Adipocyte (in vitro differentiated cells): ENCODE data around the gene SLC5A11.
"Not testable (repeated sequence)": the region's sequence is repeated elsewhere in the genome, so short reads cannot be mapped to it uniquely, and the experiment has no call there.

ENCODE experiments used
- DNase-seq: peaks from one replicate; pipeline ENCODE4 v3.0.0-alpha.2; 2015; ENCODE audit warnings: low read depth
- H3K27me3 ChIP-seq: replicated peaks from 2 replicates; pipeline ENCODE4 v1.7.0; 2013; ENCODE audit warnings: mild to moderate bottlenecking, low read length, moderate library complexity; ENCODE audit not compliant: control insufficient read depth, insufficient read depth
- H3K36me3 ChIP-seq: 2 replicates; pipeline ENCODE4 v1.7.0; 2013; ENCODE audit warnings: low read length, mild to moderate bottlenecking, moderate library complexity; ENCODE audit not compliant: control insufficient read depth, insufficient read depth, severe bottlenecking
- H3K4me1 ChIP-seq: 2 replicates; pipeline ENCODE4 v1.7.0; 2013; ENCODE audit warnings: mild to moderate bottlenecking, low read length, moderate library complexity; ENCODE audit not compliant: control insufficient read depth, insufficient read depth
- H3K4me3 ChIP-seq: 2 replicates; pipeline ENCODE4 v1.7.0; 2013; ENCODE audit warnings: mild to moderate bottlenecking, low read length, moderate library complexity
- H3K9ac ChIP-seq: 2 replicates; pipeline ENCODE4 v1.7.0; 2013; ENCODE audit warnings: mild to moderate bottlenecking, low read length, moderate library complexity
- H3K9me3 ChIP-seq: 2 replicates; pipeline ENCODE4 v1.7.0; 2013; ENCODE audit warnings: mild to moderate bottlenecking, low read length, moderate library complexity; ENCODE audit not compliant: control insufficient read depth

SLC5A11 gene

DNA sequence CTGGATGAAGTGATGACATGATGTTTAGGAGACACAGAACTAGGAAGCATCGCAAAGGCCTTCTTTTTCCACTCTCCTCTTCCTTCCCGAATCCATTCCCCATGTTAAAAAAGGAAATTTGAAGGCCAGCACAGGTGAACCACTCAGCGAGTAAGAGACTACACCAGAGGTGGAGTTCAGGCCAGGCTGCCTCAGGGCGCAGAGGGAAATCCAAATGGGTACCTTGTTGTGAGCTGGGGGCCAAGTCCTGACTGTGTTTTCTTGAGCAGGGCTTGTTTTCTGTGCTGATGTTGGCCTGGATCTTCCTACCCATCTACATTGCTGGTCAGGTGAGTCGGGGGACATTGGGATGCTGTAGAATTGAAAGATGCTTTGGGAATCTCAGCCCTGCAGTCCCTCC, 26.1 kb downstream of the SLC5A11 start:
- no peak for DNase-seq
- H3K4me3 ChIP-seq = no peak overlapping the region
- no peaks in the 10 kb centered on the region for H3K36me3 ChIP-seq
- no peaks in the 10 kb centered on the region for H3K4me1 ChIP-seq
- H3K27me3 ChIP-seq = peaks cover 23% of the 10 kb centered on the region
- H3K9ac ChIP-seq = no peak overlapping the region
- H3K9me3 ChIP-seq = no peaks in the 10 kb centered on the region

DNA sequence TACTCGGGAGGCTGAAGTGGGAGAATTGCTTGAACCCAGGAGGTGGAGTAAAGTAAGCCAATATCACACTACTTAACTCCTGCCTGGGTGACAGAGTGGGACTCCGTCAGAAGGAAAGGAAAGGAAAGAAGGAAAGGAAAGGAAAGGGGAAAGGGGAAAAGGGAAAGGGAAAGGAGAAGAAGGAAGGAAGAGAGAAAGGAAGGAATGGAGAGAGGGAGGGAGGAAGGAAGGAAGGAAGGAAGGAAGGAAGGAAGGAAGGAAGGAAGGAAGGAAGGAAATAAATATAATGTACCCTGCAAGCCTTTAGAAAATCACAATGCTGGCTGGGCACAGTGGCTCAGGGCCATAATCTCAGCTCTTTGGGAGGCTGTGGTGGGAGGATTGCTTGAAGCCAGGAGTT, 27.3 kb downstream of the SLC5A11 start:
- no peak overlapping the region for H3K4me3 ChIP-seq
- no peaks in the 10 kb centered on the region for H3K4me1 ChIP-seq
- no peak overlapping the region for H3K9ac ChIP-seq
- peaks cover 26% of the 10 kb centered on the region for H3K27me3 ChIP-seq
- no peaks in the 10 kb centered on the region for H3K36me3 ChIP-seq
- DNase-seq = no peak
- H3K9me3 ChIP-seq = no peaks in the 10 kb centered on the region

DNA sequence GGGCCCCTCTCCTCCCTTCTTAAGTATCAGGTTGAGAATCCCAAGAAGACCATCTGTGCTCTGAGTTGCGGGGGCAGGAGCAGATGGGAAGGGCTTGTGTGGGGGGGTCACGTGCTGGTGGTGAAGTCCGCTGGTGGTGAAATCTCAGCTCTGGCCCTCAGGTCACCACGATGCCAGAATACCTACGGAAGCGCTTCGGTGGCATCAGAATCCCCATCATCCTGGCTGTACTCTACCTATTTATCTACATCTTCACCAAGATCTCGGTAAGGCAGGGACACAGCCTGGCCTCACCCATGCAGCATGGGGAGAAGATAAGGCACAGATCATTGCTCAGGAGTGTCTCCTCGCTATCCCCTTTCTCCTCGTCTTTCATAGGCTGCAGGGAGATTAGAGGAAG, 29.7 kb downstream of the SLC5A11 start:
- Histone ChIP-seq H3K9me3 (no peaks in the 10 kb centered on the region), H3K9ac (no peak overlapping the region)
- no peak for DNase-seq

DNA sequence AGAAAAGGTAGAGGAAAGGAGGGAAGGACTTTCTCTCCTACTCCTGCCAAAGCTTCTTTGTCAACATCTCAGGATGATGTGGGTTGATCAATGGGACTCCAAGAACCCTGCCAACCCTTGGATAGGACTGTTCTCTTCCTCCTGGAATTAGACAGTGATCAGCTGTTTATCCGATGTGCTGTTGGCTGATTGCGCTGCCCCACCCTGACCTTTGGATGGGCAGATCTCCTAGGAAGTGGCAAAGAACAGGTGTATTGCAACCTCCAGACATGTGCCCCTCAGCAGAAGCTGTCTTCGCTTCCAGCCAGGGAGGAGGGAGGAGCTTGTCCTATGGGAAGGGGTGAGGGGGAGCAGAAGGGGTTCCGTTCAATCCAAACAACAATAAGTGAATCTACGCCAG, 30.5 kb downstream of the SLC5A11 start:
- Histone ChIP-seq H3K9me3 (no peaks in the 10 kb centered on the region), H3K9ac (no peak overlapping the region), H3K36me3 (no peaks in the 10 kb centered on the region), H3K4me3 (no peak overlapping the region), H3K4me1 (no peaks in the 10 kb centered on the region), H3K27me3 (peaks cover 24% of the 10 kb centered on the region)
- DNase-seq = no peak

More for the DNA sequence above, 29.7 kb downstream of the SLC5A11 start:
- no peak overlapping the region for H3K4me3 ChIP-seq
- no peaks in the 10 kb centered on the region for H3K36me3 ChIP-seq
- H3K4me1 ChIP-seq = no peaks in the 10 kb centered on the region
- peaks cover 23% of the 10 kb centered on the region for H3K27me3 ChIP-seq

DNA sequence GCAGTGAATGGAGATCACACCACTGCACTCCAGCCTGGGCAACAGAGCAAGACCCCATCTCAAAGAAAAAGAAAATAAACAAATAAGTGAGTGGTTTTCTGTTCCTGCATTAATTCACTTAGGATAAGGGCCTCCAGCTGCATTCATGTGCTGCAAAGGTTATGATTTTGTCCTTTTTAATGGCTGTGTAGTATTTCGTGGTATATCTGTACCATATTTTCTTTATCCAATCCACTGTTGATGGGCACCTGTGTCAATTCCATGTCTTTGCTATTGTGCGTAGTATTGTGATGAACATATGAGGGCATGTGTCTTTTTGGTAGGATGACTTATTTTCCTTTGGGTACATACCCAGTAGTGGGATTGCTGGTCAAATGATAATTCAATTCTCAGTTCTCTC, 33.9 kb downstream of the SLC5A11 start:
- no peak overlapping the region for H3K4me3 ChIP-seq
- no peaks in the 10 kb centered on the region for H3K36me3 ChIP-seq
- no peaks in the 10 kb centered on the region for H3K9me3 ChIP-seq
- DNase-seq = no peak
- H3K9ac ChIP-seq = no peak overlapping the region
- no peaks in the 10 kb centered on the region for H3K4me1 ChIP-seq
- peaks cover 28% of the 10 kb centered on the region for H3K27me3 ChIP-seq

DNA sequence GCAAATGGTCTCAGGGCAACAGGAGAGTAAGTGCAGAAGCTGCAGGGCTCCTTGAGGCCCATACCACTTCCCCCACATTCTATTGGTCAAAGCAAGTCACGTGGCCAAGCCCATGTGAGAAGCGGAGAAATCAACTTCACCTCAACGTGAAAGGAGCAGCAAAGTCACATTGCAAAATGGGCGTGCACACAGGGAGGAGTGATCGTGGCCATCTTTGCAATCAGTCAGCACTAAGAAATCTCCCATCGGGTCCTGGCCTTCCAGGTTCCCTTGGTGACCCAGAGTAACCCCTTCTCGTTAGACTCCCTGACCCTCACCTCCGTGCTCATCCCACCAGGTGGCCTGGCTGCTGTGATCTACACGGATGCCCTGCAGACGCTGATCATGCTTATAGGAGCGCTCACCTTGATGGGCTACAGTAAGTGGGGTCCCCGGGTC, 38.0 kb downstream of the SLC5A11 start:
- H3K9me3 ChIP-seq = peaks cover 15% of the 10 kb centered on the region
- H3K36me3 ChIP-seq = no peaks in the 10 kb centered on the region
- H3K4me1 ChIP-seq = no peaks in the 10 kb centered on the region
- no peak overlapping the region for H3K4me3 ChIP-seq
- H3K27me3 ChIP-seq = peaks cover 11% of the 10 kb centered on the region
- H3K9ac ChIP-seq = no peak overlapping the region
- no peak for DNase-seq

DNA sequence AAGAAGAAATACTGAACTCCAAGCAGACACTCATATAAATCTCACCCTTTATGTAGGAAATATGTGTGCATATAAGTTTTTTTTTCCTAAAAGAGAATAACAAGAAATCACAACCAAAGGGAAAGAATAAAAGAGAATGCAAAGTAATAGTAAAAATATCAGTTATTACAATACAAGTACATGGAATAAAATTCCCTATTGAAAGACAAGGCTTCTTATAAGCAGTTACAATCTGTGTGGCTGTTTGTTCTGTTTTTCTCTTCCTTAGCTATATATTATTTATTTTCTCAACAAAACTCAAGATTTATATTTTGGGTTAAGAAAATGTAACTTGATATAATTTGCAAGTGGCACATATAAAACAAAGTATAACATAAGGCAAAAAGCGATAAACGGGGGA, 41.7 kb downstream of the SLC5A11 start:
- no peak for DNase-seq
- no peaks in the 10 kb centered on the region for H3K4me1 ChIP-seq
- H3K4me3 ChIP-seq = no peak overlapping the region

DNA sequence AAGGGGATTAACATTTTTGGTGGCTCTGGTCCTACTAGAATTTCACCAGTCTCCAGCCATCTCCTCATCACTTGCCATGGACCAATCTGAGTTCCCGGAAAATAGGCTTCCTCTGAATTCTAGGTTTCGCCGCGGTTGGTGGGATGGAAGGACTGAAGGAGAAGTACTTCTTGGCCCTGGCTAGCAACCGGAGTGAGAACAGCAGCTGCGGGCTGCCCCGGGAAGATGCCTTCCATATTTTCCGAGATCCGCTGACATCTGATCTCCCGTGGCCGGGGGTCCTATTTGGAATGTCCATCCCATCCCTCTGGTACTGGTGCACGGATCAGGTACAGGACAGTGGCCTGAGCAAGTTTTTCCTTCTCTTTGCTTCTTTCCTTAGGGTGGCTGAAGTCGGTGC, 45.0 kb downstream of the SLC5A11 start:
- no peaks in the 10 kb centered on the region for H3K4me1 ChIP-seq
- peaks cover 23% of the 10 kb centered on the region for H3K27me3 ChIP-seq
- peaks cover 15% of the 10 kb centered on the region for H3K9me3 ChIP-seq
- no peak overlapping the region for H3K4me3 ChIP-seq
- DNase-seq = no peak
- no peak overlapping the region for H3K9ac ChIP-seq
- H3K36me3 ChIP-seq = no peaks in the 10 kb centered on the region

More for the DNA sequence above, 41.7 kb downstream of the SLC5A11 start:
- peaks cover 13% of the 10 kb centered on the region for H3K27me3 ChIP-seq
- H3K9ac ChIP-seq = no peak overlapping the region
- no peaks in the 10 kb centered on the region for H3K36me3 ChIP-seq
- H3K9me3 ChIP-seq = peaks cover 15% of the 10 kb centered on the region

DNA sequence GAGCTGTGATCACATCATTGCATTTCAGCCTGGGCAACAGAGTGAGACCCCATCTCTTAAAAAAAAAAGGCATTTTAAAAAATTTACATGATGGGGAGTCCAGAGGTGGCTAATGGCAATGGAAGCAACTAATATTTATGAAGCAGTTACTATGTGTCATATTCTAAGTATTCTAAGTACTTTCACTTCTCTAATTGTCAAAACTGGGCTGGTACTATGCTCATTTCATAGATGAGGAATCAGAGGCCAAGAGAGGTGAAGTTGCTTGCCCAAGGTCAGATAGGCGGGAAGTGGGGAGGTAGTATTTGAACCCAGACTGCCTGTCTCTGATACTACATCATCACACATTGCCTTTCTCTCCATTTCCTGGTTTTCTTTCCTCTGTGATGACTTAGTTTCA, 50.7 kb downstream of the SLC5A11 start:
- DNase-seq = no peak
- Histone ChIP-seq H3K9ac (no peak overlapping the region), H3K27me3 (peaks cover 22% of the 10 kb centered on the region), H3K4me1 (no peaks in the 10 kb centered on the region), H3K36me3 (no peaks in the 10 kb centered on the region), H3K9me3 (no peaks in the 10 kb centered on the region), H3K4me3 (no peak overlapping the region)

DNA sequence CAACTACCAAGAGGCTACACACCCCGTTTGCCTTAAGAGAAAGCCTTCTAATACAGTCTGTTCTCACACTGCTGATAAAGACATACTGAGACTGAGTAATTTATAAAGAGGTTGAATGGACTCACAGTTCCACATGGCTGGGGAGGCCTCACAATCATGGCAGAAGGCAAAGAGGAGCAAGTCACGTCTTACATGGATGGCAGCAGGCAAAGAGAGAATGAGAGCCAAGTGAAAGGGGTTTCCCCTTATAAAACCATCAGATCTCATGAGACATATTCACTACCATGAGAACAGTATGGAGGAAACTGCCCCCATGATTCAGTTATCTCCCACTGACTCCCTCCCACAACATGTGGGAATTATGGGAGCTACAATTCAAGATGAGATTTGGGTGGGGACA, 51.8 kb downstream of the SLC5A11 start:
- H3K9ac ChIP-seq, H3K36me3 ChIP-seq, H3K9me3 ChIP-seq, H3K4me1 ChIP-seq, H3K4me3 ChIP-seq, DNase-seq: not testable (repeated sequence)
- peaks cover 15% of the 10 kb centered on the region for H3K27me3 ChIP-seq

DNA sequence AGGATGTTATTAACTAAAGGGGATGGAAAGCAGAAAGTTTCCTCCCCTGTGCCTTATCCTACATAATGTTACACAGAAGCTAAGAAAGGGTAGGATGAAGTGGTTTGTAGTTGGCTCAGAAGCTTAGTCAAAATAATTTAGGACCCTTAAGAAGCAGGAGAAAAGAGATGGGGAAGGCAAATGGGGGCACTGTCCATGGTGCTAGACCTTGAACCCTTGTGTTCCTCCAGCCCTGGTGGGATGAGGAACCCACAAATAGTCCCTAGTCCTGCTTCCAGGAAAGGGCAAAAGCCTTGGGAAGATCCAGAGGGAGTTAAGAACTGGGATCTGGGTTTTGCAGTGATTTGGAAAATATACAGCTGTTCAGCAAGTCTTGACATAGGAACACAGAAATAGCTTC, 54.5 kb downstream of the SLC5A11 start:
- H3K4me1 ChIP-seq = no peaks in the 10 kb centered on the region
- DNase-seq = no peak
- no peak overlapping the region for H3K4me3 ChIP-seq
- H3K9me3 ChIP-seq = no peaks in the 10 kb centered on the region
- no peak overlapping the region for H3K9ac ChIP-seq
- no peaks in the 10 kb centered on the region for H3K36me3 ChIP-seq
- peaks cover 9% of the 10 kb centered on the region for H3K27me3 ChIP-seq

DNA sequence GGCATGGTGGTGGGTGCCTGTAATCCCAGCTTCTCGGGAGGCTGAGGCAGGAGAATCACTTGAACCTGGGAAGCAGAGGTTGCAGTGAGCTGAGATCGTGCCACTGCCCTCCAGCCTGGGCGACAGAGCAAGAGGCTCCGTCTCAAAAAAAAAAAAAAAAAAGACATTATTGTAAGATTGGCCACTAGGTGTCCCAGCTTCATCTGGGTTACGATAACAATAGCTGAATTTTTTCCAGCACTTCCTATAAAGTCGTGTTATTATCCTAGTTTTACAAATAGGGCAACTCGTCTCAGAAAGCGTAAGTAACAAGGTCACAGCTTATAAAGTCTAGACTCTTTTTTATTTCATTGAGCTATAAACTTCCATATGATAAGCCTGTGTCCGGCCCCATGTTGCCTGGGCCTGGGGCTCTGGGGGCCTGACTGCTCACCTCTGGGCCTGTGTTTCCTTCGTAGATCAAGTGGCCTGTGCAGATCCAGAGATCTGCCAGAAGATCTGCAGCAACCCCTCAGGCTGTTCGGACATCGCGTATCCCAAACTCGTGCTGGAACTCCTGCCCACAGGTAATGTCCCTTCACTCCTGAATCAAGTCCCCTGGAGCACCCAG, 60.5 kb downstream of the SLC5A11 start:
- Histone ChIP-seq H3K4me3 (no peak overlapping the region), H3K9me3 (no peaks in the 10 kb centered on the region), H3K9ac (no peak overlapping the region), H3K27me3 (peaks cover 4% of the 10 kb centered on the region), H3K4me1 (no peaks in the 10 kb centered on the region), H3K36me3 (no peaks in the 10 kb centered on the region)
- DNase-seq = peak; percentile 64
